Neuronal stem cell (in vitro differentiated cells): ENCODE results near the gene PXK.

Experiments
- DNase-seq: peaks from one replicate; pipeline ENCODE4 v3.0.0-alpha.2; 2013; ENCODE audit warnings: low spot score
- H2AFZ ChIP-seq: one replicate; pipeline ENCODE4 v1.6.1; 2013; ENCODE audit warnings: mild to moderate bottlenecking, low read length, inconsistent platforms
- H2AK5ac ChIP-seq: 2 replicates; pipeline ENCODE4 v1.6.1; 2013; ENCODE audit warnings: low read depth, mild to moderate bottlenecking, inconsistent platforms, low read length, moderate library complexity, mixed read lengths
- H2BK120ac ChIP-seq: 2 replicates; pipeline ENCODE4 v1.6.1; 2013; ENCODE audit warnings: low read depth, mild to moderate bottlenecking, inconsistent platforms, low read length, moderate library complexity, mixed read lengths
- H2BK12ac ChIP-seq: one replicate; pipeline ENCODE4 v1.6.1; 2013; ENCODE audit warnings: low read length, inconsistent platforms
- H2BK15ac ChIP-seq: 2 replicates; pipeline ENCODE4 v1.6.1; 2013; ENCODE audit warnings: mild to moderate bottlenecking, low read length, inconsistent platforms, mixed read lengths
- H2BK5ac ChIP-seq: one replicate; pipeline ENCODE4 v1.6.1; 2013; ENCODE audit warnings: inconsistent platforms, mild to moderate bottlenecking, low read length, moderate library complexity
- H3K14ac ChIP-seq: one replicate; pipeline ENCODE4 v1.6.1; 2013; ENCODE audit warnings: low read length, inconsistent platforms
- H3K18ac ChIP-seq: 2 replicates; pipeline ENCODE4 v1.6.1; 2013; ENCODE audit warnings: low read length, inconsistent platforms
- H3K23ac ChIP-seq: 2 replicates; pipeline ENCODE4 v1.6.1; 2013; ENCODE audit warnings: low read depth, mild to moderate bottlenecking, mixed read lengths, low read length, inconsistent platforms; ENCODE audit not compliant: poor library complexity
- H3K27ac ChIP-seq: replicated peaks from 3 replicates; pipeline ENCODE4 v1.5.1; 2013; ENCODE audit warnings: low read length, inconsistent platforms
- H3K27me3 ChIP-seq, 3 experiments: 2 replicates each; pipeline ENCODE4 v1.6.1; 2013; ENCODE audit warnings: low read length in 3 of 3, mild to moderate bottlenecking in 2 of 3, inconsistent platforms in 1 of 3, low read depth in 1 of 3, mixed read lengths in 1 of 3, moderate library complexity in 1 of 3; ENCODE audit not compliant: control insufficient read depth in 3 of 3, insufficient read depth in 3 of 3
- H3K36me3 ChIP-seq, 2 donors: replicated peaks in 1 of 2; 2 replicates each; pipeline ENCODE4 v1.6.1; 2013; ENCODE audit warnings: low read length in 2 of 2; ENCODE audit not compliant: control insufficient read depth in 2 of 2, insufficient read depth in 2 of 2
- H3K4ac ChIP-seq: 2 replicates; pipeline ENCODE4 v1.6.1; 2013; ENCODE audit warnings: inconsistent platforms, mild to moderate bottlenecking, low read length, moderate library complexity
- H3K4me1 ChIP-seq, 2 donors: 1 replicate in 1 of 2; 2 replicates in 1 of 2; pipeline ENCODE4 v1.6.1; 2013; ENCODE audit warnings: low read length in 2 of 2, low read depth in 1 of 2; ENCODE audit not compliant: control insufficient read depth in 2 of 2, insufficient read depth in 1 of 2
- H3K4me2 ChIP-seq: one replicate; pipeline ENCODE4 v1.6.1; 2013; ENCODE audit warnings: mild to moderate bottlenecking, low read length, inconsistent platforms; ENCODE audit not compliant: insufficient read depth, poor library complexity, severe bottlenecking
- H3K4me3 ChIP-seq, 2 donors: 2 replicates each; pipeline ENCODE4 v1.5.1; 2013; ENCODE audit warnings: low read length in 2 of 2, mild to moderate bottlenecking in 2 of 2, inconsistent platforms in 1 of 2, moderate library complexity in 1 of 2
- H3K79me1 ChIP-seq: one replicate; pipeline ENCODE4 v1.6.1; 2013; ENCODE audit warnings: low read depth, mild to moderate bottlenecking, inconsistent platforms, low read length, moderate library complexity
- H3K9ac ChIP-seq: one replicate; pipeline ENCODE4 v1.6.1; 2013; ENCODE audit warnings: mild to moderate bottlenecking, low read depth, low read length, inconsistent platforms; ENCODE audit not compliant: poor library complexity
- H3K9me3 ChIP-seq, 2 donors: replicated peaks in 1 of 2; 2 replicates each; pipeline versions ENCODE3 to v1.6.1; 2013; ENCODE audit warnings: low read length in 2 of 2, mild to moderate bottlenecking in 2 of 2, inconsistent platforms in 1 of 2, low read depth in 1 of 2, mixed read lengths in 1 of 2, moderate library complexity in 1 of 2; ENCODE audit not compliant: control insufficient read depth in 2 of 2, insufficient read depth in 1 of 2
- H4K8ac ChIP-seq: one replicate; pipeline ENCODE4 v1.6.1; 2013; ENCODE audit warnings: low read depth, mild to moderate bottlenecking, inconsistent platforms, low read length, moderate library complexity
- H4K91ac ChIP-seq: one replicate; pipeline ENCODE4 v1.6.1; 2013; ENCODE audit warnings: low read length, low read depth, mild to moderate bottlenecking, inconsistent platforms; ENCODE audit not compliant: poor library complexity
- whole genome bisulfite sequencing, 2 donors: extraction: QIAGEN DNeasy Blood & Tissue Kit; methylation state at CpG; one replicate each; pipeline ENCODE4 v1.1.7; 2013; ENCODE audit warnings: missing lambda C conversion rate in 2 of 2, mixed read lengths in 1 of 2; ENCODE audit not compliant: insufficient read length in 2 of 2, insufficient replicate concordance in 1 of 2; ENCODE audit errors: extremely low coverage in 2 of 2; 5-methylcytosine and 5-hydroxymethylcytosine counted together

PXK gene

DNA sequence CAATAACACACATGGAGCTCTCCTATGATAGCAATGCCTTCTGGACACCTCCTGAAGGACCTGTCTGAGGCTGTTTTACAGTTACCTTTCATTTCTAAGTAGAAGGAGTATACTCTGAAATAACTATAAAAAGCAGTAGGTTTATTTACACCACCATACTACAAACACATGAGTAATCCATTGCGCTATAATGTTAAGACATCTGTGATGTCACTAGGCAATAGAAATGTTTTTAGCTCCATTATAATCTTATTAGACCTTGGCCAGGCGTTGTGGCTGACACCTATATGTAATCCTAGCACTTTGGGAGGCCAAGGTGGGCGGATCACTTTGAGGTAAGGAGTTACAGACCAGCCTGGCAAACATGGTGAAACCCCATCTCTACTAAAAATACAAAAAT, 24.7 kb downstream of the PXK start:
- no peak for DNase-seq
- no peak overlapping the region for H2BK15ac ChIP-seq
- no peak overlapping the region for H4K91ac ChIP-seq
- no peak overlapping the region for H3K4ac ChIP-seq
- H3K27me3 ChIP-seq = no peaks in the 10 kb centered on the region
- no peak overlapping the region for H3K27ac ChIP-seq
- H3K4me1 ChIP-seq = no peaks in the 10 kb centered on the region
- H2BK5ac ChIP-seq = no peak overlapping the region
- no peak overlapping the region for H2BK120ac ChIP-seq
- H3K9me3 ChIP-seq = no peaks in the 10 kb centered on the region
- no peaks in the 10 kb centered on the region for H3K36me3 ChIP-seq
- H3K14ac ChIP-seq = no peak overlapping the region
- H3K4me2 ChIP-seq = no peak overlapping the region
- H3K9ac ChIP-seq = no peak overlapping the region
- H2AFZ ChIP-seq = no peak overlapping the region
- no peak overlapping the region for H2AK5ac ChIP-seq
- H3K23ac ChIP-seq = no peak overlapping the region
- H3K79me1 ChIP-seq = no peaks in the 10 kb centered on the region
- no peak overlapping the region for H4K8ac ChIP-seq
- H3K4me3 ChIP-seq = no peak overlapping the region
- H2BK12ac ChIP-seq = no peak overlapping the region
- no CpG with 5 or more reads among the region's 3 CpGs for WGBS, 2 donors
- H3K18ac ChIP-seq = no peak overlapping the region

DNA sequence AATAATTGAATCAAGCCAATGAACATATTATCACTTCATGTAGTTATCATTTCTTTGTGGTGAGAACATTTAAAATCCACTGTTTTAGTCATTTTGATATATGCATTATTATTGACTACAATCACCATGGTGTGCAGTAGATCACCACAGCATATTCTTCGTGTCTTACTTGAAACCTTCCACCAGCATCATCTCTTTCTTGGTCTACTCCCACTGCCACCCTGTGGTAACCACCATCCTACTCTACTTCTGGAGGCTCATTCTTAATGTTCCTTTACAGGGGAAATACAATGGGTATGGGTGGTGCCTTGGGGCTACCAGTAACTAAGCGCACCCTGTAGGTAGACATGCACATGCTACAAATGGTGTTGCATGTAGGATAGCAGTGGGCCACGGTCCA, 25.4 kb downstream of the PXK start:
- no peak overlapping the region for H2BK120ac ChIP-seq
- no peak overlapping the region for H2BK15ac ChIP-seq
- H3K27me3 ChIP-seq = no peaks in the 10 kb centered on the region
- no peak overlapping the region for H2BK12ac ChIP-seq
- H3K4me2 ChIP-seq = no peak overlapping the region
- no peaks in the 10 kb centered on the region for H3K79me1 ChIP-seq
- no peak overlapping the region for H3K18ac ChIP-seq
- no peak overlapping the region for H3K9ac ChIP-seq
- no peak overlapping the region for H3K27ac ChIP-seq
- WGBS, 2 donors = no CpG with 5 or more reads among the region's 3 CpGs
- H3K4me1 ChIP-seq = no peaks in the 10 kb centered on the region
- no peak overlapping the region for H2AK5ac ChIP-seq
- H3K9me3 ChIP-seq = no peaks in the 10 kb centered on the region
- H3K4me3 ChIP-seq = no peak overlapping the region
- H2BK5ac ChIP-seq = no peak overlapping the region
- H4K8ac ChIP-seq = no peak overlapping the region
- no peak overlapping the region for H3K14ac ChIP-seq
- no peak overlapping the region for H3K4ac ChIP-seq
- H3K36me3 ChIP-seq = no peaks in the 10 kb centered on the region
- H2AFZ ChIP-seq = no peak overlapping the region
- no peak overlapping the region for H3K23ac ChIP-seq
- no peak for DNase-seq
- no peak overlapping the region for H4K91ac ChIP-seq

DNA sequence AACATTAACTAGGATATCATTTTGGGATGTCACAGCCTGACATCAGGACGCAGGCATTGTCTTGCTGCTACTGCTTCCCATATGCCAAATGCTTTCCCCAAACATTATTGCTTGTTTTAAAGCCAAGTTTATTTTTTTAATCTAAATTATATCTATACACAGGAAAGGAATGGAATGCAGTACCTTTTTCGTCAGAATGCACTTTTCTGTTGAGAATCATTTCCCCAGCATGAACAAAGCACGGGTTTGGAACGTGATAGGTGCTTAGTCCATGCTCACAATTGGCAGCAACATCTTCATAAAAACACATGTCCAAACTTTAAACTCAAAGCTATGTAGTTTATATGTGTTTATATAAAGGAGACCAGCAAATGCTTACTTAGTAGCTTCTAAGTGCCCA, 26.1 kb downstream of the PXK start:
- whole genome bisulfite sequencing, 2 donors = no CpG with 5 or more reads among the region's 4 CpGs
- no peaks in the 10 kb centered on the region for H3K4me1 ChIP-seq
- H3K79me1 ChIP-seq = no peaks in the 10 kb centered on the region
- H4K8ac ChIP-seq = no peak overlapping the region
- no peak overlapping the region for H2BK120ac ChIP-seq
- no peak overlapping the region for H3K9ac ChIP-seq
- H3K4me2 ChIP-seq = no peak overlapping the region
- no peak overlapping the region for H3K4ac ChIP-seq
- no peak overlapping the region for H3K27ac ChIP-seq
- H2BK12ac ChIP-seq = no peak overlapping the region
- no peaks in the 10 kb centered on the region for H3K9me3 ChIP-seq
- H3K36me3 ChIP-seq = no peaks in the 10 kb centered on the region
- DNase-seq = no peak
- H2AK5ac ChIP-seq = no peak overlapping the region
- no peak overlapping the region for H2BK5ac ChIP-seq
- H3K27me3 ChIP-seq = no peaks in the 10 kb centered on the region
- no peak overlapping the region for H4K91ac ChIP-seq
- H3K14ac ChIP-seq = no peak overlapping the region
- no peak overlapping the region for H3K18ac ChIP-seq
- H3K4me3 ChIP-seq = no peak overlapping the region
- no peak overlapping the region for H2BK15ac ChIP-seq
- H2AFZ ChIP-seq = no peak overlapping the region
- no peak overlapping the region for H3K23ac ChIP-seq

GRCh38 chr3:58359621-58360020, 26.9 kb downstream of the PXK start:
- Histone ChIP-seq H3K9me3 (no peaks in the 10 kb centered on the region), H3K4me2 (no peak overlapping the region), H3K36me3 (no peaks in the 10 kb centered on the region), H3K79me1 (no peaks in the 10 kb centered on the region), H3K27ac (no peak overlapping the region), H3K9ac (no peak overlapping the region), H2BK120ac (no peak overlapping the region), H4K91ac (no peak overlapping the region), H3K14ac (no peak overlapping the region), H3K4ac (no peak overlapping the region), H3K23ac (no peak overlapping the region), H2BK5ac (no peak overlapping the region), H3K4me1 (no peaks in the 10 kb centered on the region), H2AFZ (no peak overlapping the region), H3K4me3 (no peak overlapping the region), H3K18ac (no peak overlapping the region), H4K8ac (no peak overlapping the region), H2AK5ac (no peak overlapping the region), H2BK15ac (no peak overlapping the region), H2BK12ac (no peak overlapping the region), H3K27me3 (no peaks in the 10 kb centered on the region)
- DNase-seq = no peak
- WGBS, 2 donors = no CpG with 5 or more reads among the region's 4 CpGs
